Measurements from ENCODE around the gene MYRIP.

Gene MYRIP

GRCh38 chr3:40043444-40043755 lies 234.0 kb downstream of the MYRIP start:
- Histone ChIP-seq H3K27me3 (no peaks in the 10 kb centered on the region), H3K27ac (no peak overlapping the region), H3K4me3 (ENCODE audit: low read depth in 1 of 2, low read length in 1 of 2) (no peak overlapping the region), H3K36me3 (no peaks in the 10 kb centered on the region), H3K4me1 (ENCODE audit: control insufficient read depth in 1 of 2, insufficient read depth in 1 of 2, low read depth in 1 of 2, low read length in 1 of 2) (no peaks in the 10 kb centered on the region), H3K9me3 (no peaks in the 10 kb centered on the region)
- TF ChIP-seq CTCF (IDR thresholded peaks at IDR 0.05): no peak

- TF ChIP-seq CTCF (IDR thresholded peaks at IDR 0.05): no peak
- no peaks in the 10 kb centered on the region for H3K27me3 ChIP-seq
- H3K4me3 ChIP-seq (ENCODE audit: low read depth in 1 of 2, low read length in 1 of 2): no peak overlapping the region
- no peaks in the 10 kb centered on the region for H3K9me3 ChIP-seq
- no peaks in the 10 kb centered on the region for H3K4me1 ChIP-seq (ENCODE audit: control insufficient read depth in 1 of 2, insufficient read depth in 1 of 2, low read depth in 1 of 2, low read length in 1 of 2)
- no peaks in the 10 kb centered on the region for H3K36me3 ChIP-seq
- no peak overlapping the region for H3K27ac ChIP-seq
Observed at GRCh38 chr3:40044487-40044886, 235.1 kb downstream of the MYRIP start.

- H3K27ac ChIP-seq: no peak overlapping the region
- no peak for TF ChIP-seq CTCF (IDR thresholded peaks at IDR 0.05)
- no peaks in the 10 kb centered on the region for H3K9me3 ChIP-seq
- no peak overlapping the region for H3K4me3 ChIP-seq (ENCODE audit: low read depth in 1 of 2, low read length in 1 of 2)
- H3K27me3 ChIP-seq: no peaks in the 10 kb centered on the region
- no peaks in the 10 kb centered on the region for H3K36me3 ChIP-seq
- H3K4me1 ChIP-seq (ENCODE audit: control insufficient read depth in 1 of 2, insufficient read depth in 1 of 2, low read depth in 1 of 2, low read length in 1 of 2): no peaks in the 10 kb centered on the region
Observed at GRCh38 chr3:40045051-40045450, 235.6 kb downstream of the MYRIP start.

- no peak overlapping the region for H3K27ac ChIP-seq
- H3K9me3 ChIP-seq: no peaks in the 10 kb centered on the region
- no peaks in the 10 kb centered on the region for H3K36me3 ChIP-seq
- no peak for TF ChIP-seq CTCF (IDR thresholded peaks at IDR 0.05)
- H3K4me3 ChIP-seq (ENCODE audit: low read depth in 1 of 2, low read length in 1 of 2): no peak overlapping the region
- no peaks in the 10 kb centered on the region for H3K27me3 ChIP-seq
- H3K4me1 ChIP-seq (ENCODE audit: control insufficient read depth in 1 of 2, insufficient read depth in 1 of 2, low read depth in 1 of 2, low read length in 1 of 2): no peaks in the 10 kb centered on the region
Observed at GRCh38 chr3:40046149-40046548, 236.7 kb downstream of the MYRIP start.

- H3K36me3 ChIP-seq: no peaks in the 10 kb centered on the region
- H3K4me1 ChIP-seq (ENCODE audit: control insufficient read depth in 1 of 2, insufficient read depth in 1 of 2, low read depth in 1 of 2, low read length in 1 of 2): no peaks in the 10 kb centered on the region
- no peaks in the 10 kb centered on the region for H3K9me3 ChIP-seq
- H3K27ac ChIP-seq: no peak overlapping the region
- no peaks in the 10 kb centered on the region for H3K27me3 ChIP-seq
- H3K4me3 ChIP-seq (ENCODE audit: low read depth in 1 of 2, low read length in 1 of 2): no peak overlapping the region
- no peak for TF ChIP-seq CTCF (IDR thresholded peaks at IDR 0.05)
Observed at GRCh38 chr3:40047406-40047805, 238.0 kb downstream of the MYRIP start.

- no peak for TF ChIP-seq CTCF (IDR thresholded peaks at IDR 0.05)
- no peaks in the 10 kb centered on the region for H3K27me3 ChIP-seq
- H3K27ac ChIP-seq: no peak overlapping the region
- H3K4me3 ChIP-seq (ENCODE audit: low read depth in 1 of 2, low read length in 1 of 2): no peak overlapping the region
- no peaks in the 10 kb centered on the region for H3K36me3 ChIP-seq
- H3K4me1 ChIP-seq (ENCODE audit: control insufficient read depth in 1 of 2, insufficient read depth in 1 of 2, low read depth in 1 of 2, low read length in 1 of 2): no peaks in the 10 kb centered on the region
- no peaks in the 10 kb centered on the region for H3K9me3 ChIP-seq
Observed at GRCh38 chr3:40053663-40054062, 244.3 kb downstream of the MYRIP start.
